Breast epithelium (tissue), 3 donors: ENCODE data around the gene HTR3B.

Source experiments
- CTCF ChIP-seq, 3 donors: fragments of 450-650 bp; IDR thresholded peaks; one replicate each; pipeline ENCODE4 v1.5.1; 2016 to 2017; ENCODE audit warnings: antibody characterized with exemption in 3 of 3, mild to moderate bottlenecking in 3 of 3, moderate library complexity in 3 of 3
- POLR2A ChIP-seq: fragments of 450-650 bp; IDR thresholded peaks from one replicate; pipeline ENCODE4 v1.6.1; 2016; ENCODE audit warnings: antibody characterized with exemption, mild to moderate bottlenecking, moderate library complexity
- POLR2AphosphoS5 ChIP-seq, 3 donors: sonication (generic); formaldehyde crosslinking; IDR thresholded peaks; one replicate each; pipeline ENCODE4 v1.6.1; 2017; ENCODE audit warnings: antibody characterized with exemption in 3 of 3

GRCh38 chr11:113862435-113862834 lies 42.2 kb upstream of the HTR3B start:
- TF ChIP-seq CTCF (IDR thresholded peaks at IDR 0.05), result no peak
- TF ChIP-seq POLR2A, result no peak
- TF ChIP-seq POLR2AphosphoS5 (IDR thresholded peaks at IDR 0.05), result no peak
